Measurements from ENCODE around the gene PDE3A. TPM values are rescaled to one million over a fixed set of nuclear protein-coding genes. Genes with fewer than 3 reads are reported as not detected.
"Not testable (repeated sequence)": the region's sequence is repeated elsewhere in the genome, so short reads cannot be mapped to it uniquely, and the experiment has no call there.

PDE3A gene
- total RNA-seq, 1 experiment from 2014 or later = 76.3 TPM

- peak; percentile 61 for DNase-seq (ENCODE audit: extremely low read depth, low read depth)
Measured at GRCh38 chr12:20527417-20528163, 159.3 kb downstream of the PDE3A start.

DNA sequence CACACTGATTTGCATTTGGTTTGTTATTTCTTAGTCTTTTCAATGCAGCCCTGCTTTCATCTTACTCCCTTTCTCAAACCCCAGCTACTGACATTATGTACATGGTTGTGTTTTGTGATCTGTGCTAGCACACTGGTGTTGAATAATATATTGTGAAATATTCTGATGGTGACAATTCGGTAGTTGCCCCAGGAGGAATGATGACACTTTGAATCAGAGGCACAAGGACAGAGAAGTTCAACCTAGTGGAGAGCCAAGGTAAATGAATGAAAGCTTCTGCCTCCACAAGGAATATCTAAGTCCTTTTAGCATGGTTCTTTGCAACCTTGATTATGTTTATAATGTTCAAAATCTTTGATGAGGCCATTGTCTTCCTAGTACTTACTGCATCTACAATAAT, 159.9 kb downstream of the PDE3A start:
- DNase-seq (ENCODE audit: extremely low read depth, low read depth) = peak; percentile 73

DNA sequence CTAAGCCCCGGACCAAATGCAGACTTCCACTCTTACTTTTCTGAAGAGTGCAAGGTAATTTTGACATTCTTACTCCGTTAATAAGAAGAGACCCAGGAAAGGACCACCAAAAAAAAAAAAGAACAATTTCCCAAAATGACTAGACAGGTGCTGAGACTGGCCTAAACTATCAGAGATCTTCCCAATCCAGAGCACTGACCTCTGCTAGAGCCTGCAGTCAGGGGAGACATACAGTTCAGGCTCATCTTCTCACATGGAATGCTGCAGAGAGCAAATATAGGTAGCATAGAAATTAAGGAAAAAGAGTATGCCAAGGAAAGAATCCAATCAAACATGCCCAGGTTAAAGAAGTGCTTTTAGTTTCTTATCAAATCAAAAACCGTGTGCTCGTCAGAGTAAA, 177.9 kb downstream of the PDE3A start:
- no peak for DNase-seq (ENCODE audit: extremely low read depth, low read depth)

GRCh38 chr12:20547816-20548575, 179.7 kb downstream of the PDE3A start:
- DNase-seq (ENCODE audit: extremely low read depth, low read depth) = no peak

DNA sequence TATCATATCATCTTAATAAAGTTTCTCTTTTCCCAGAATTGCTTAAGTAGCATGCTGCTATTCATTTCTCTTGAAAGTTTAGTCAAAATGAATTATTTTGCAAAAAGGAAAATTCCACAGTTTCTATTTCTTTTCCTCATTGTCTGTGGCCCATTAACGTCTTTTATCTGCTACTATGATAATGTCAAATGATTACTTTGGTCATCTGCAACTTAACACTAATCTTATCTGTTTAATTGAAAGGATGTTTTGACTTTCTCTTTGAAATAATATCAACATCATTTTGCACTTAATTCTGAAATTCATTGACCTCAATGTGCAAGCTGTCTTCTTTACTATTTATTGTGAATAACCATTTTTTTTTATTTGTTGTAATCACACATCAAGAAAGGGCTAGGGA, 180.3 kb downstream of the PDE3A start:
- DNase-seq (ENCODE audit: extremely low read depth, low read depth) = no peak

DNA sequence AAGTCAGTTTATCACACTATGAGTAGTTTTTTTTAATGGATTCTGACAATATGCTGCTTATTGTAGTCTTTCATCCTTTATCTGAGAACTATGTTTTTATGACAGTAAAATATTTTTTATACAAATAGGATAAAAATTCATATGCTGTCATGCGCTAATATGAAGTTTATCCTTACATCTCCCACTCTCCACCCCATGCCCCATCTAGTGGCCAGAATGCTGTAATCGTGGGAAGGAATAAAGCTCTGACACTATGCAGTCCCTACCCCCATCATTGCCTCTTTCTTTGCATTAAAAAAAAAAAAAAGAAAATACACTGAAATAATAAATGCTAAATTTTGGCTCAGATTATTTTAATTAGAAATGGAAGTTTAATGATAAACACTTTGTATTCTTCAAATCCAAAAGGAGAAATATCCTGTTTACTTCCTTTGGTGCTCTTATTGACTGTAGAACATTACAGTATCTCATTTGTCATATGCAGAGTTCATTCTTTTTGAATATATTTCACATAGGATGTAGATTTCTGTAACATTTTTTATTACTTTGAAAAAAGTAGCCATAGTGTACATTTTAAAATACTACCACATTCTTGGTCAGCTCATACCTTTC, 180.9 kb downstream of the PDE3A start:
- DNase-seq (ENCODE audit: extremely low read depth, low read depth) = peak; percentile 49

- DNase-seq (ENCODE audit: extremely low read depth, low read depth) = not testable (repeated sequence)
Measured at GRCh38 chr12:20551742-20552442, 183.6 kb downstream of the PDE3A start.

DNA sequence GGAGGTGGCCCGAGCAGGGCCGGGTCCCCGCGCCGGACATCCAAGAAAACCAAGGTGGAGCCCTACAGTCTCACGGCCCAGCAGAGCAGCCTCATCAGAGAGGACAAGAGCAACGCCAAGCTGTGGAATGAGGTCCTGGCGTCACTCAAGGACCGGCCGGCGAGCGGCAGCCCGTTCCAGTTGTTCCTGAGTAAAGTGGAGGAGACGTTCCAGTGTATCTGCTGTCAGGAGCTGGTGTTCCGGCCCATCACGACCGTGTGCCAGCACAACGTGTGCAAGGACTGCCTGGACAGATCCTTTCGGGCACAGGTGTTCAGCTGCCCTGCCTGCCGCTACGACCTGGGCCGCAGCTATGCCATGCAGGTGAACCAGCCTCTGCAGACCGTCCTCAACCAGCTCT, 184.2 kb downstream of the PDE3A start:
- DNase-seq (ENCODE audit: extremely low read depth, low read depth) = not testable (repeated sequence)

GRCh38 chr12:20555015-20555414, 186.7 kb downstream of the PDE3A start:
- no peak for DNase-seq (ENCODE audit: extremely low read depth, low read depth)

GRCh38 chr12:20555771-20556170, 187.4 kb downstream of the PDE3A start:
- DNase-seq (ENCODE audit: extremely low read depth, low read depth) = no peak

DNA sequence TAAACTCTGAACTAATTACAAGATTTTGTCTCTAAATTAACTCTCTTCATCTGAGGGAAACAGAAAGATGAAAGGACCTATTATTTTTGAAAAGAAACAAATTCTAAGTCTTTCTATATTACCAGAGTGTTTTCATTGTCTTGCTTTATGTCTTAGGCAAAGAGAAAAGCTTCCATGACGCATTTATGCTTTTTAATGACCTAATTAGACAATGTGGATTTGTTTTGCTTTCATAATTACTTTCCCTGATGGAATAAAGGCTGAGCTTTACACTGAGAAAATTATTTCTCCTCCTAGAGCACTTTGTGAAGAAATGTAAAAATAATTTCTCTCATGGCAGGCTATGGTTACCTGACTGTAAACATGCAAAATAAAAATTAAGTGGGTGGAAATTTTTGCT, 188.8 kb downstream of the PDE3A start:
- no peak for DNase-seq (ENCODE audit: extremely low read depth, low read depth)

DNA sequence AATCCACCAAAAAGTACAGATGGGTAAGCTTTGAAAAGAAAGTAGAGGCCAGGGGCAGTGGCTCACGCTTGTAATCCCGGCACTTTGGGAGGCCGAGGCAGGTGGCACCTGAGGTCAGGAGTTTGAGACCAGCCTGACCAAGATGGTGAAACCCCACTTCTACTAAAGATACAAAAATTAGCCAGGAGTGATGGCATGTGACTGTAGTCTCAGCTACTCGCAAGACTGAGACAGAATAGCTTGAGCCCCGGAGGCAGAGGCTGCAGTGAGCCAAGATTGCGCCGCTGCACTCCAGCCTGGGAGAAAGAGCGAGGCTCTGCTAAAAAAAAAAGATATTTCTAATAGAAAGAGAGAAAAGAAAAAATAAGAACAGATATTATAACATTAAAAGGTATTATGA, 192.6 kb downstream of the PDE3A start:
- no peak for DNase-seq (ENCODE audit: extremely low read depth, low read depth)

DNA sequence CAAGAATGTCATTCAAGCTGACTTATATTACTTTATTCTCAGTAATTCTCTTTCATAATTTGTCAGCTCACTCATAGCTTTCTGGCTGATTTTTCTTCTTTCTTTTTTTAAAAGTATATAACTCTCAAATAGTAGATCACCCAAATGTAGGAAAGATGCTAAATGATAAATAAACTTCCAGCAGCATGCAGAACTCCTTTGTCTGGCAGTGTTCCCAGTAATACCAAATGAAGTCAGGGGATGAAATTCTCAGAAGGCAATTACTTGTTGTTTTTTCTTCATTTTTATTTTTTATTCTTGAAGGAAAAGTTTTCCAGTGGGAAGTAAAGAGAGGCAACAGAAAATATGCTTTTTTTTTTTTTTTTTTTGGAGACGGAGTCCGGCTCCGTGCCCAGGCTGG, 193.5 kb downstream of the PDE3A start:
- no peak for DNase-seq (ENCODE audit: extremely low read depth, low read depth)

DNA sequence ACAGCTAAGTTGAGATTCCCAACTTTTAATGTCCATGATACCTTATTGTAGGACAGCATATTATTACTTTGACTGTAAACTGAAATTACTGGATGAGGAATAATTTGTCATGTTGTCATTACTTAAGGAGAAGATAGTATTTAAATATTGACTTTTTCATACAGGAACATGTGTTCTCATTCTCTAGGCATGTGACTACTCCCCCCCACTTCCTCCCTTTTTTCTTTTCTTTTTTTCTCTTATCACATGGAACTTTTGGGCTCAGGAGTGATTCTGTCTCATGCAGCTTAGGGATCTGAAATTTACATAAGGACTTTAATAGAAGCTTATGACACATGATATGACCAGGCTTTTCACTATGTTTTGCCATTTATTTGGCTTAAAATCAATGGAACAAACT, 199.1 kb downstream of the PDE3A start:
- DNase-seq (ENCODE audit: extremely low read depth, low read depth) = no peak

DNA sequence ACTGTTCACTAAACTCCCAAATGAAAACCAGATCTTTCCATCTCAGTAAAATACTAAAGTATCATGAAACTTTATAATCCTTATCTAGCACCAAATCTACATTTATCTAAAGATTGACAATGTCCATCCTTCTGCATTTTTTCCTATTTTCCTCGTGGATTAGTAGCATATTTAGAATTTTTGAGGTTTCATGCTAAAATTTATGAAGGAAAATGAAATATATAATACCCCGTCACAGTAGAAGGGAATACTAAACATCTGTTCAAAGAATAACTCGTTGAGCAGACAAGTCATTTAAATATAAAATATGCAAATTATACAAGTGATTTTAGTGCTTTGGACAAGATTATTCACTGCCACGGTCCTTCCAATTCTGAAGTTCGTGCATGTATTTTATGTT, 204.1 kb downstream of the PDE3A start:
- DNase-seq (ENCODE audit: extremely low read depth, low read depth) = no peak

GRCh38 chr12:20576528-20576927, 208.2 kb downstream of the PDE3A start:
- DNase-seq (ENCODE audit: extremely low read depth, low read depth) = no peak

- DNase-seq (ENCODE audit: extremely low read depth, low read depth) = no peak
Measured at GRCh38 chr12:20577054-20577453, 208.7 kb downstream of the PDE3A start.

- no peak for DNase-seq (ENCODE audit: extremely low read depth, low read depth)
Measured at GRCh38 chr12:20578142-20578541, 209.8 kb downstream of the PDE3A start.

GRCh38 chr12:20585055-20585625, 216.8 kb downstream of the PDE3A start:
- no peak for DNase-seq (ENCODE audit: extremely low read depth, low read depth)

DNA sequence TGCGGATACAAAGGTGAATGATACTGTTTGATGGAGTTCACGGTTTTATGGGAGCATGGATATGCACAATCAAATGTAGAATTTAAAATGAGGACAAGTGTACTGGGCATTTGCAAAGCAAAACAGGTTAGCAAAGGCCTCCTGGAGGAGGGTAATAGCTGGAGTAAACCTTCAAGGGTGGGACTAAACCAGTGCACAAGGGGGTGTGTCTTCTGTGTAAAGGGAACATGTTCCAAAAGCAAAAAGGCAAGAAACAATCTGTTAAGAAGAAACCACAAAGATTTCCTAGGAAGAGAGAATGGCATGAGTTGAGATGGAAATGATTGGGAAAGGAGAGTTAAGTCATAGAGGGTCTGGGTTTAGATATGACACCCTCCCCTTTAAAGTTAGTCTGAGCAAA, 217.6 kb downstream of the PDE3A start:
- DNase-seq (ENCODE audit: extremely low read depth, low read depth) = no peak

- no peak for DNase-seq (ENCODE audit: extremely low read depth, low read depth)
Measured at GRCh38 chr12:20588042-20588441, 219.7 kb downstream of the PDE3A start.

All from NCI-H460 (cell line).